ENCODE data around the gene RC3H2. TPM values are rescaled to one million over a fixed set of nuclear protein-coding genes. Genes with fewer than 3 reads are reported as not detected.

The RC3H2 gene
- total and polyA plus RNA-seq, 2 of the 13 experiments (the other 11 are each of a cell fraction or from before 2014, with no cell fraction given), result 21.0 to 36.4 TPM

DNA sequence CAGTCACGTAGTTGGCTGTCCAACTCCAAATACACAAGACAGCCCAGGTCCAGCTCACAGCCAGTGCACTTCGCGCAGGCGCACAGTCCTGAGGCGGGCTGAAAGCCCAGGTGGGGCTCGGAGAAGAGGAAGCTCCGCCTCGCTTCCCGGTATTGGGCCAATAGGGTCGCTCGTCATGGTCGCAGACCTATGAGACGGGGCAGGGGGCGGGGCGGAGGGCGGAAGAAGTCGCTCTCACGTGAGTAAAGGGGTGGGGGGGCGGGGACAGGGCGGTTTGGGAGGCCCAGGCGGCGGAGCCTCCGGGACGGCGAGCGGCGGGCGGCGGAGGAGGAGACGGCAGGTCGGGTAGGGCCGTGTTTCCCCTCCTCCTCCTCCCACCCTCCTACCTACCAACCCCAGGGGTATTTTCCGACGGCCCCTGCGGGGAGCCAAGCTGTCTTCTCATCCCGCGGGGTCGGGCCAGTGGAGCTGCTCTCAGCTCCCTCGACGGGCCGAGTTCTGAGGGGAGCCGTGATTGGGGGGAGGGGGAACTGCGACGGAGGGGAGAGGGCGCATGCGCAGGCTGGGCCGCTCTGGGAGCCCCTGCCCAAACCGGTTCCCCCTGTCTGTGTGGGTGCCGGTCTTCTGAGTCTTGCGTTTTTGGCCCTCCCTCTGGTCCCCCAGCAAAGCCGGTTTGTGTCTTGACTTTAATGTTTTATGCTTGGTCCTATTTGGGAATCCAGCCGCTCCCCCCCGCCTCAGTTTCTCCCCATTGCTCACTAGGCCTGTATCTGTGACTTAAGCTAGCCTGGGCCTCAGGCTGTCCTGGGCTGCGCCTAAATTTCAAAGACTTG is 35.8 kb upstream of the RC3H2 start, which contains the start of gene RABGAP1 (continued):
- TF ChIP-seq ZNF598 (CRISPR knock-in tag; IDR thresholded peaks at IDR 0.05; ENCODE audit: borderline replicate concordance) (no peak), ZNF713 (CRISPR knock-in tag; IDR thresholded peaks at IDR 0.05) (no peak), ZNF780A (CRISPR knock-in tag; IDR thresholded peaks at IDR 0.05) (no peak), ARNTL (CRISPR knock-in tag; IDR thresholded peaks at IDR 0.05) (0 out of 2 replicates have a peak, but pooled peaks have one; percentile 40), YEATS2 (CRISPR knock-in tag; IDR thresholded peaks at IDR 0.05; ENCODE audit: borderline replicate concordance) (no peak), ZFP90 (CRISPR knock-in tag; IDR thresholded peaks at IDR 0.05; ENCODE audit: borderline replicate concordance) (0 out of 2 replicates have a peak, but pooled peaks have one; percentile 78), XBP1 (CRISPR knock-in tag; IDR thresholded peaks at IDR 0.05) (no peak), ZNF230 (CRISPR knock-in tag; IDR thresholded peaks at IDR 0.05) (no peak), CENPX (CRISPR knock-in tag; IDR thresholded peaks at IDR 0.05) (no peak), HOXA7 (CRISPR knock-in tag; IDR thresholded peaks at IDR 0.05) (no peak), SMARCC2 (IDR thresholded peaks at IDR 0.05) (no peak), ZNF383 (CRISPR knock-in tag; IDR thresholded peaks at IDR 0.05; ENCODE audit: borderline replicate concordance) (no peak), MYNN (CRISPR knock-in tag; IDR thresholded peaks at IDR 0.05; ENCODE audit: low read depth) (no peak; the same call in 1 of the 2 replicates)
- TF ChIP-seq, protein P1, sequence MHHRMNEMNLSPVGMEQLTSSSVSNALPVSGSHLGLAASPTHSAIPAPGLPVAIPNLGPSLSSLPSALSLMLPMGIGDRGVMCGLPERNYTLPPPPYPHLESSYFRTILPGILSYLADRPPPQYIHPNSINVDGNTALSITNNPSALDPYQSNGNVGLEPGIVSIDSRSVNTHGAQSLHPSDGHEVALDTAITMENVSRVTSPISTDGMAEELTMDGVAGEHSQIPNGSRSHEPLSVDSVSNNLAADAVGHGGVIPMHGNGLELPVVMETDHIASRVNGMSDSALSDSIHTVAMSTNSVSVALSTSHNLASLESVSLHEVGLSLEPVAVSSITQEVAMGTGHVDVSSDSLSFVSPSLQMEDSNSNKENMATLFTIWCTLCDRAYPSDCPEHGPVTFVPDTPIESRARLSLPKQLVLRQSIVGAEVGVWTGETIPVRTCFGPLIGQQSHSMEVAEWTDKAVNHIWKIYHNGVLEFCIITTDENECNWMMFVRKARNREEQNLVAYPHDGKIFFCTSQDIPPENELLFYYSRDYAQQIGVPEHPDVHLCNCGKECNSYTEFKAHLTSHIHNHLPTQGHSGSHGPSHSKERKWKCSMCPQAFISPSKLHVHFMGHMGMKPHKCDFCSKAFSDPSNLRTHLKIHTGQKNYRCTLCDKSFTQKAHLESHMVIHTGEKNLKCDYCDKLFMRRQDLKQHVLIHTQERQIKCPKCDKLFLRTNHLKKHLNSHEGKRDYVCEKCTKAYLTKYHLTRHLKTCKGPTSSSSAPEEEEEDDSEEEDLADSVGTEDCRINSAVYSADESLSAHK (CRISPR knock-in tag; IDR thresholded peaks at IDR 0.05; ENCODE audit: borderline replicate concordance), result no peak
- TF ChIP-seq, protein P2, sequence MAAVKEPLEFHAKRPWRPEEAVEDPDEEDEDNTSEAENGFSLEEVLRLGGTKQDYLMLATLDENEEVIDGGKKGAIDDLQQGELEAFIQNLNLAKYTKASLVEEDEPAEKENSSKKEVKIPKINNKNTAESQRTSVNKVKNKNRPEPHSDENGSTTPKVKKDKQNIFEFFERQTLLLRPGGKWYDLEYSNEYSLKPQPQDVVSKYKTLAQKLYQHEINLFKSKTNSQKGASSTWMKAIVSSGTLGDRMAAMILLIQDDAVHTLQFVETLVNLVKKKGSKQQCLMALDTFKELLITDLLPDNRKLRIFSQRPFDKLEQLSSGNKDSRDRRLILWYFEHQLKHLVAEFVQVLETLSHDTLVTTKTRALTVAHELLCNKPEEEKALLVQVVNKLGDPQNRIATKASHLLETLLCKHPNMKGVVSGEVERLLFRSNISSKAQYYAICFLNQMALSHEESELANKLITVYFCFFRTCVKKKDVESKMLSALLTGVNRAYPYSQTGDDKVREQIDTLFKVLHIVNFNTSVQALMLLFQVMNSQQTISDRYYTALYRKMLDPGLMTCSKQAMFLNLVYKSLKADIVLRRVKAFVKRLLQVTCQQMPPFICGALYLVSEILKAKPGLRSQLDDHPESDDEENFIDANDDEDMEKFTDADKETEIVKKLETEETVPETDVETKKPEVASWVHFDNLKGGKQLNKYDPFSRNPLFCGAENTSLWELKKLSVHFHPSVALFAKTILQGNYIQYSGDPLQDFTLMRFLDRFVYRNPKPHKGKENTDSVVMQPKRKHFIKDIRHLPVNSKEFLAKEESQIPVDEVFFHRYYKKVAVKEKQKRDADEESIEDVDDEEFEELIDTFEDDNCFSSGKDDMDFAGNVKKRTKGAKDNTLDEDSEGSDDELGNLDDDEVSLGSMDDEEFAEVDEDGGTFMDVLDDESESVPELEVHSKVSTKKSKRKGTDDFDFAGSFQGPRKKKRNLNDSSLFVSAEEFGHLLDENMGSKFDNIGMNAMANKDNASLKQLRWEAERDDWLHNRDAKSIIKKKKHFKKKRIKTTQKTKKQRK (IDR thresholded peaks at IDR 0.05; ENCODE audit: low read length), result no peak
- TF ChIP-seq, protein P3, sequence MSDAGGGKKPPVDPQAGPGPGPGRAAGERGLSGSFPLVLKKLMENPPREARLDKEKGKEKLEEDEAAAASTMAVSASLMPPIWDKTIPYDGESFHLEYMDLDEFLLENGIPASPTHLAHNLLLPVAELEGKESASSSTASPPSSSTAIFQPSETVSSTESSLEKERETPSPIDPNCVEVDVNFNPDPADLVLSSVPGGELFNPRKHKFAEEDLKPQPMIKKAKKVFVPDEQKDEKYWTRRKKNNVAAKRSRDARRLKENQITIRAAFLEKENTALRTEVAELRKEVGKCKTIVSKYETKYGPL (CRISPR knock-in tag; IDR thresholded peaks at IDR 0.05), result no peak
- TF ChIP-seq, protein P4, sequence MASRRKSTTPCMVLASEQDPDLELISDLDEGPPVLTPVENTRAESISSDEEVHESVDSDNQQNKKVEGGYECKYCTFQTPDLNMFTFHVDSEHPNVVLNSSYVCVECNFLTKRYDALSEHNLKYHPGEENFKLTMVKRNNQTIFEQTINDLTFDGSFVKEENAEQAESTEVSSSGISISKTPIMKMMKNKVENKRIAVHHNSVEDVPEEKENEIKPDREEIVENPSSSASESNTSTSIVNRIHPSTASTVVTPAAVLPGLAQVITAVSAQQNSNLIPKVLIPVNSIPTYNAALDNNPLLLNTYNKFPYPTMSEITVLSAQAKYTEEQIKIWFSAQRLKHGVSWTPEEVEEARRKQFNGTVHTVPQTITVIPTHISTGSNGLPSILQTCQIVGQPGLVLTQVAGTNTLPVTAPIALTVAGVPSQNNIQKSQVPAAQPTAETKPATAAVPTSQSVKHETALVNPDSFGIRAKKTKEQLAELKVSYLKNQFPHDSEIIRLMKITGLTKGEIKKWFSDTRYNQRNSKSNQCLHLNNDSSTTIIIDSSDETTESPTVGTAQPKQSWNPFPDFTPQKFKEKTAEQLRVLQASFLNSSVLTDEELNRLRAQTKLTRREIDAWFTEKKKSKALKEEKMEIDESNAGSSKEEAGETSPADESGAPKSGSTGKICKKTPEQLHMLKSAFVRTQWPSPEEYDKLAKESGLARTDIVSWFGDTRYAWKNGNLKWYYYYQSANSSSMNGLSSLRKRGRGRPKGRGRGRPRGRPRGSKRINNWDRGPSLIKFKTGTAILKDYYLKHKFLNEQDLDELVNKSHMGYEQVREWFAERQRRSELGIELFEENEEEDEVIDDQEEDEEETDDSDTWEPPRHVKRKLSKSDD (CRISPR knock-in tag; IDR thresholded peaks at IDR 0.05; ENCODE audit: low read depth), result no peak
- TF ChIP-seq, protein P5, sequence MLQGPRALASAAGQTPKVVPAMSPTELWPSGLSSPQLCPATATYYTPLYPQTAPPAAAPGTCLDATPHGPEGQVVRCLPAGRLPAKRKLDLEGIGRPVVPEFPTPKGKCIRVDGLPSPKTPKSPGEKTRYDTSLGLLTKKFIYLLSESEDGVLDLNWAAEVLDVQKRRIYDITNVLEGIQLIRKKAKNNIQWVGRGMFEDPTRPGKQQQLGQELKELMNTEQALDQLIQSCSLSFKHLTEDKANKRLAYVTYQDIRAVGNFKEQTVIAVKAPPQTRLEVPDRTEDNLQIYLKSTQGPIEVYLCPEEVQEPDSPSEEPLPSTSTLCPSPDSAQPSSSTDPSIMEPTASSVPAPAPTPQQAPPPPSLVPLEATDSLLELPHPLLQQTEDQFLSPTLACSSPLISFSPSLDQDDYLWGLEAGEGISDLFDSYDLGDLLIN (CRISPR knock-in tag; IDR thresholded peaks at IDR 0.05; ENCODE audit: borderline replicate concordance), result no peak
